Measurements from ENCODE around the gene OVOL1.

OVOL1 gene

GRCh38 chr11:65803797-65804492 lies 17.1 kb downstream of the OVOL1 start:
- no peak overlapping the region for H3K4me3 ChIP-seq (ENCODE audit: low read depth, low read length)
- DNase-seq (ENCODE audit: low read depth, low spot score), result no peak
- TF ChIP-seq, protein P1, sequence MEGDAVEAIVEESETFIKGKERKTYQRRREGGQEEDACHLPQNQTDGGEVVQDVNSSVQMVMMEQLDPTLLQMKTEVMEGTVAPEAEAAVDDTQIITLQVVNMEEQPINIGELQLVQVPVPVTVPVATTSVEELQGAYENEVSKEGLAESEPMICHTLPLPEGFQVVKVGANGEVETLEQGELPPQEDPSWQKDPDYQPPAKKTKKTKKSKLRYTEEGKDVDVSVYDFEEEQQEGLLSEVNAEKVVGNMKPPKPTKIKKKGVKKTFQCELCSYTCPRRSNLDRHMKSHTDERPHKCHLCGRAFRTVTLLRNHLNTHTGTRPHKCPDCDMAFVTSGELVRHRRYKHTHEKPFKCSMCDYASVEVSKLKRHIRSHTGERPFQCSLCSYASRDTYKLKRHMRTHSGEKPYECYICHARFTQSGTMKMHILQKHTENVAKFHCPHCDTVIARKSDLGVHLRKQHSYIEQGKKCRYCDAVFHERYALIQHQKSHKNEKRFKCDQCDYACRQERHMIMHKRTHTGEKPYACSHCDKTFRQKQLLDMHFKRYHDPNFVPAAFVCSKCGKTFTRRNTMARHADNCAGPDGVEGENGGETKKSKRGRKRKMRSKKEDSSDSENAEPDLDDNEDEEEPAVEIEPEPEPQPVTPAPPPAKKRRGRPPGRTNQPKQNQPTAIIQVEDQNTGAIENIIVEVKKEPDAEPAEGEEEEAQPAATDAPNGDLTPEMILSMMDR (IDR thresholded peaks at IDR 0.05; ENCODE audit: low read depth, low read length), result no peak
- in situ Hi-C loops (cut with HindIII; ENCODE audit: low sequenced_read_pairs), result no loop called here

GRCh38 chr11:65806979-65807378 lies 20.1 kb downstream of the OVOL1 start:
- H3K4me3 ChIP-seq (ENCODE audit: low read depth, low read length), result no peak overlapping the region
- TF ChIP-seq, protein P1 (IDR thresholded peaks at IDR 0.05; ENCODE audit: low read depth, low read length), result no peak
- no peak for DNase-seq (ENCODE audit: low read depth, low spot score)
- in situ Hi-C loops (cut with HindIII; ENCODE audit: low sequenced_read_pairs), result no loop called here

DNA sequence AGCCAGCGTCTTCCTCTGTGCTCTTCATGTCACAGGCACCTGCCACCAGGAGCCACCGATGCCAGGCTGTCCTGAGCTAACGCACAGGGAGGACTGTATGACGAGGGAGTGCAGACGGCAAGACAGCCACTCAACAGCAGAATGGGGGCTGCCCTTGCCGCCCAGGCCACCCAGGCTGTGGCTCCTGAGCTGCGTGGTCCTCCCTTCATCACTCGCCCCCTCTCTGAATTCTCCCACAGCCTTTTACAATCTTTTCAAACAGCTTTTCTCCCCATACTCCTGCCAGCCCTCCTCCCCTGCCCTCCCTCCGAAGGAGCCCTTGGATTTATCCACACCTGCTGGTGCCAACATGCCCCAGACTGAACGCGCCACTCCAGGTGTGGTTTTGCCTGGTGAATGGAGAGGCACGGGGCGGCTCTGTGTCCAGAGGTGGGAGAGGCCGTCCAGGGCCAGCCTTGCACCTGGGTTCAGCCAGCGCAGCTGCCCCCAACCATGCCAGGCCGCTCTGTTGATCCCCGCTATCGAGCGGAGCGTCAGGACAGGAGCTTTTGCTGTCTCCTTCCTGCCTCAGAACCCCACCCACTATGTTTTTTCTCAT lies 22.0 kb downstream of the OVOL1 start:
- in situ Hi-C loops (cut with HindIII; ENCODE audit: low sequenced_read_pairs), result no loop called here
- no peak for DNase-seq (ENCODE audit: low read depth, low spot score)
- TF ChIP-seq, protein P1 (IDR thresholded peaks at IDR 0.05; ENCODE audit: low read depth, low read length), result no peak
- H3K4me3 ChIP-seq (ENCODE audit: low read depth, low read length), result no peak overlapping the region

GRCh38 chr11:65809496-65809895 lies 22.6 kb downstream of the OVOL1 start:
- no peak for DNase-seq (ENCODE audit: low read depth, low spot score)
- TF ChIP-seq, protein P1 (IDR thresholded peaks at IDR 0.05; ENCODE audit: low read depth, low read length), result no peak
- no peak overlapping the region for H3K4me3 ChIP-seq (ENCODE audit: low read depth, low read length)
- in situ Hi-C loops (cut with HindIII; ENCODE audit: low sequenced_read_pairs), result no loop called here

DNA sequence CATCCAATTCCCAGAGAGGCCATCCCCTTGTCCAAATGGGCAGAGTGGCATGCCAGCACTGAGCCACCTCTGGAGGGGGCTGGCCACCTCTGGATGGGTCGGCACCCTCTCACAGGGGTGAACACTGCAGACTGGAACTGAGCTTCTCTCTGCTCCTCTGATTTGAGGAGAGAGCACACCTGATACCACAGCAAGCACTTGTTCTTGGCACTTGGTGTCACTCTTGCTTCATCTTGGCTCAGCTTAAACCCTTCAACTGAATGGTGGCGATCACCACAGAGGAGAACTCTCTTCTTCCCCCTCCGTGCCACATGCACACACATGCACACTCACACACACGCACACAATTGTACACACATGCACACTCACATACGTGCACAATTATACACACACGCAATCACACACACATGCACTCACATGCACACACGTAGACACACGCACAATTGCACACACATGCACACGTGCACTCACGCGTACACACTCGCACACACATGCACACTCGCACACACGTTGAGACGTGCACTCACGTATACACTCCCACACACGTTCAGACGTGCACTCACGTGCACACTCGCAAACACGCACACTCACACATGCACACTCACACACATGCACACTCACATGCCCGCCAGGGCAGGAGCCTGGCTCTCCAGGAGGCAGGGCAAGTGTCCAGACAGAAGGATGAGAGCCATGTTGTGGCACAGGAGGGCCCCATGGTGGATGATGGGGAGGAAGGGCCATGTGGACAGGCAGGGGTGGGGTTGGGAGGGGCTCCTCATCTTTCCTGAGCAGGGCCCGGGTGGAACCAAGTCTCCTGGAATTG lies 23.4 kb downstream of the OVOL1 start:
- no peak overlapping the region for H3K4me3 ChIP-seq (ENCODE audit: low read depth, low read length)
- in situ Hi-C loops (cut with HindIII; ENCODE audit: low sequenced_read_pairs), result no loop called here
- no peak for DNase-seq (ENCODE audit: low read depth, low spot score)
- TF ChIP-seq, protein P1 (IDR thresholded peaks at IDR 0.05; ENCODE audit: low read depth, low read length), result no peak

GRCh38 chr11:65811764-65812475 lies 25.1 kb downstream of the OVOL1 start:
- no peak overlapping the region for H3K4me3 ChIP-seq (ENCODE audit: low read depth, low read length)
- TF ChIP-seq, protein P1 (IDR thresholded peaks at IDR 0.05; ENCODE audit: low read depth, low read length), result no peak
- in situ Hi-C loops (cut with HindIII; ENCODE audit: low sequenced_read_pairs), result no loop called here
- no peak for DNase-seq (ENCODE audit: low read depth, low spot score)
